Esophagus muscularis mucosa (tissue), 4 donors: Measurements from ENCODE around the gene C12orf60.

Experiments used
- CTCF ChIP-seq, 3 experiments: fragments of 200-600 bp in 2 of 3; fragments of 450-650 bp in 1 of 3; sonication (generic) in 2 of 3; IDR thresholded peaks; one replicate each; pipeline ENCODE4 v1.5.1; 2017 to 2019; ENCODE audit warnings: antibody characterized with exemption in 3 of 3, mild to moderate bottlenecking in 2 of 3, moderate library complexity in 1 of 3
- EP300 ChIP-seq: sonication (generic); formaldehyde crosslinking; IDR thresholded peaks from one replicate; pipeline ENCODE4 v1.6.1; 2017; ENCODE audit warnings: antibody characterized with exemption
- POLR2A ChIP-seq: fragments of 450-650 bp; IDR thresholded peaks from one replicate; pipeline ENCODE4 v1.6.1; 2017; ENCODE audit warnings: antibody characterized with exemption, moderate library complexity, mild to moderate bottlenecking, low read depth
- POLR2AphosphoS5 ChIP-seq, 2 donors: sonication (generic); formaldehyde crosslinking; IDR thresholded peaks; one replicate each; pipeline ENCODE4 v1.6.1; 2017; ENCODE audit warnings: antibody characterized with exemption in 2 of 2

- no peak for TF ChIP-seq CTCF (IDR thresholded peaks at IDR 0.05)
- no peak for TF ChIP-seq POLR2AphosphoS5 (IDR thresholded peaks at IDR 0.05)
- no peak for TF ChIP-seq POLR2A
- TF ChIP-seq EP300: no peak
These were observed 31.8 kb upstream of the C12orf60 start for GRCh38 chr12:14771651-14772137.
